Activated CD4-positive, alpha-beta T cell treated with anti-CD3 and anti-CD28 coated beads, Interleukin-2, amount 10 ng/mL, durations not matched to agents 24 days and 14 days (primary cell): ENCODE measurements around the gene ANKRD1. TPM values are rescaled to one million over a fixed set of nuclear protein-coding genes. Genes with fewer than 3 reads are reported as not detected.
"Not testable (repeated sequence)": the region's sequence is repeated elsewhere in the genome, so short reads cannot be mapped to it uniquely, and the experiment has no call there.

Experiments
- DNase-seq: peaks from one replicate; pipeline ENCODE4 v3.0.0; 2022
- H3K27ac Mint-ChIP-seq: one replicate; pipeline ENCODE4 v1.8.0; 2022; ENCODE audit warnings: mild to moderate bottlenecking, mixed read lengths
- H3K27me3 Mint-ChIP-seq: one replicate; pipeline ENCODE4 v1.8.0; 2022; ENCODE audit warnings: mixed read lengths
- H3K36me3 Mint-ChIP-seq: one replicate; pipeline ENCODE4 v1.8.0; 2022; ENCODE audit warnings: low read depth, mild to moderate bottlenecking, mixed read lengths
- H3K4me1 Mint-ChIP-seq: one replicate; pipeline ENCODE4 v1.8.0; 2021; ENCODE audit warnings: mixed read lengths
- H3K4me3 Mint-ChIP-seq: one replicate; pipeline ENCODE4 v1.8.0; 2022; ENCODE audit warnings: mild to moderate bottlenecking, moderate library complexity, mixed read lengths
- H3K9me3 Mint-ChIP-seq: one replicate; pipeline ENCODE4 v1.8.0; 2021; ENCODE audit warnings: mixed read lengths
- intact Hi-C: fragments of 100-400 bp; cut with micrococcal nuclease; formaldehyde crosslinking; loops from one replicate; pipeline ENCODE4 v1.15.1; 2023
- total RNA-seq: library from RNA; stranded (reverse); gene quantifications from 2 replicates; pipeline ENCODE4 v1.2.3, GENCODE V29; 2022

ANKRD1 gene
- total RNA-seq, 1 donor from 2014 or later, result not detected

DNA sequence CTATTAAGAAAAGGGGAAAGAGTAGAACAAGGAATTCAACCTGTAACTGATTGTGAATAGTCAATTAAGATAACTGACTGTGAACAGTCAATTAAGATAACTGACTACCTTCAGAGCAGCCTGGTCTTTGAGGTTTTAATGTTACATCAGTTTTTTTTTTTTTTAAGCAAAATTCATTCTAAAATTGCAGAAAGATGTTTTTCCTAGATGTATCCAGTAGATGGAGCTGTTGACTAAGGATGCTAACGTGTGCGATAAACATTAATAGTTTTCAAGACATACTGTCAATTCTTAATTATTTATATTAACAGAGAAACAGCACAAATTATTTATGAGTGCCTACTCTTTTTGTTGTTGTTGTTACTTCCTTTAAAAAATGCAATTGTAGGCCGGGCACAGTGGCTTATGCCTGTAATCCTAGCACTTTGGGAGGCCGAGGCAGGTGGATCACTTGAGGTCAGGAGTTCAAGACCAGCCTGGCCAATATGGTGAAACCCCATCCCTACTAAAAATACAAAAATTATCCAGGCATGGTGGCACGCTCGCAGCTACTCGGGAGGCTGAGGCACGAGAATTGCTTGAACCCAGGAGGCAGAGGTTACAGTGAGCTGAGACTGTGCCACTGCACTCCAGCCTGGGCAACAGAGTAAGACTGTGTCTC is 40.7 kb downstream of the ANKRD1 start:
- H3K27me3 Mint-ChIP-seq, H3K9me3 Mint-ChIP-seq, intact Hi-C loops, DNase-seq, H3K4me3 Mint-ChIP-seq, H3K4me1 Mint-ChIP-seq, H3K27ac Mint-ChIP-seq: not testable (repeated sequence)
- H3K36me3 Mint-ChIP-seq, result peaks cover 33% of the 10 kb centered on the region

DNA sequence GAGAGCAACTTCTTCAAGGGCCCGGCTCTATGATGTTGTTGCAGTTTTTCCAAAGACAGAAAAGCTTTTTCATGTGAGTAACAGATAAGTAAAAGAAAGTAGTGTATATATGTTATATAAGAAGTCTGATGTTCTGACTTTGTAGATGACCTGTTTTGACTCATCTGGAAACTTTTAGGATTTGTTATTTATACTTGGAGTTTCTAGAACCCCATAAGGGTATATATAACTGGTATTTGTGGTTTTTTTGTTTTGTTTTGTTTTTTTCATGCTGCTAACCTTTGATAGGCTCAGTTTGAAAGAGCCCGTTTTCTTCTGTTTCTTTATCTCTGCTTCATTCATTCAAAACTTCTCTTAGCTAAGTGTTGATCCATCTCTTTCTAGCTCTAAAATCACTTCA is 41.8 kb downstream of the ANKRD1 start:
- Mint-ChIP-seq H3K4me3 (no peak overlapping the region), H3K36me3 (peaks cover 34% of the 10 kb centered on the region), H3K9me3 (no peaks in the 10 kb centered on the region), H3K27ac (no peak overlapping the region), H3K27me3 (no peaks in the 10 kb centered on the region), H3K4me1 (peaks cover 9% of the 10 kb centered on the region)
- intact Hi-C loops, result loop anchor here (2.0 to 10.0 kb wide), 2 partner anchors 286 to 372 kb away; no protein-coding TSS in a partner anchor
- DNase-seq, result no peak

DNA sequence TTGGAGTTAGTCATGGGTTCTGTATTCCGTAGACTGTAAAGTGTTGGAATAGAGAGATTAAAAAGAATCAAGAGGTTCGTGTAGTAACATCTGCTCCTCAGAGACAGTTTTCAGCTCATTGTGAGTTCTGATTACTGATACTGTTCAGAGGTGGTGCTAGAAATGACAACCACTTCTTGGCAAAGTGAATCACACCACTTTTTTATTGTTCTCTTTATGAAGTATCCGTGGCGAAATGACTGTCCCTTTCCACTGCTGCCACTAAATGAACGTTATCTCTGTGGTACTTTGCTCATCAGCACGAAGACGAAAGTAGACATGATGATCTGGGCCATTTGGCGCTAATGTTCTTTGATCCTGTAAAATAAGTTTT is 48.3 kb downstream of the ANKRD1 start:
- Mint-ChIP-seq H3K27ac (peak overlapping the region; percentile 96), H3K27me3 (peaks cover 19% of the 10 kb centered on the region), H3K4me1 (peaks cover 35% of the 10 kb centered on the region), H3K9me3 (no peaks in the 10 kb centered on the region), H3K4me3 (peak overlapping the region; percentile 97), H3K36me3 (peaks cover 18% of the 10 kb centered on the region)
- no peak for DNase-seq
- intact Hi-C loops, result loop anchor here (1.0 to 10.0 kb wide), 5 partner anchors 34 to 1230 kb away; no protein-coding TSS in a partner anchor

DNA sequence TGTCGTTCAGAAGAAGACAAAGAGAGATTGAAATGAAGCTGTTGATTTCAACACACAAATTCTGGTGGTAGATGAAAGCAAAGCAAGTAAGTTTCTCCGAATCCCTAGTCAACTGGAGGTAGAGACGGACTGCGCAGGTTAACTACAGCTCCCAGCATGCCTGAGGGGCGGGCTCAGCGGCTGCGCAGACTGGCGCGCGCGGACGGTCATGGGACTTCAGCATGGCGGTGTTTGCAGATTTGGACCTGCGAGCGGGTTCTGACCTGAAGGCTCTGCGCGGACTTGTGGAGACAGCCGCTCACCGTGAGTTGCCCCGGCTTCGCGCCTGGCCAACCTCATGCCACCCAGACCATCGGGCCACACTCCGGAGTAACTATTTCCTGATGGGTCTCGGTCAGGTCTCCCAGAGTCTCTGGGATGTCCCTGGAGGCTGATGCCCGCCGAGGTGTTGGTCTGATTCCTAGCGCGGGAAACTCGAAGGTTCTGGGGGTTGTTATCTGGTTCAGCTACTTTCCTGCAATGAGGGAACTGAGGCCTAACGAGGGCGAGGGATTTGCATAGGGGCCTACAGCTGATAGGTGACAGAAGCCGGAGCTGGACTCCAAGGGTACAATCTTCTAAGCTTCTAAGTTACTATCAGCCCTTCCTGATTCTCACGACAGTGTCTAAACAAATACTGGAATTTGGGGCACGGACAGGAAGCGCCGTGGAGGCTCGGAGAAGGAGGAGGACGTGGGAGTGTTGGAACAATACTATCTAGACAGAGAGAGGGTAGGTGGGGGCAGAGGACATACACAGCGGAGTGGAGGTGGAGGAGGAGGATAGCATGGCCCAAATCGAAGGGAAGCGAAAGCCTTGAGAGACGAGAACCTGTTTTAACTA is 48.9 kb downstream of the ANKRD1 start, which contains the start of gene RPP30:
Gene RPP30, plus strand, starts transcription at position 209 of the 882 bp plus-strand sequence. Its CDS starts 13 bp downstream, at position 222.
- DNase-seq, result peak; percentile 96
- intact Hi-C loops, result loop anchor here (1.0 to 10.0 kb wide), 9 partner anchors 14 to 1230 kb away; partner anchors contain the start of genes HTR7 and KIF20B
- H3K36me3 Mint-ChIP-seq, result peaks cover 12% of the 10 kb centered on the region
- H3K27ac Mint-ChIP-seq, result peak within 1 kb of the TSS; percentile 96
- no peaks in the 10 kb centered on the region for H3K9me3 Mint-ChIP-seq
- peak within 1 kb of the TSS; percentile 97 for H3K4me3 Mint-ChIP-seq
- peaks cover 32% of the 10 kb centered on the region for H3K4me1 Mint-ChIP-seq
- peaks cover 25% of the 10 kb centered on the region for H3K27me3 Mint-ChIP-seq

DNA sequence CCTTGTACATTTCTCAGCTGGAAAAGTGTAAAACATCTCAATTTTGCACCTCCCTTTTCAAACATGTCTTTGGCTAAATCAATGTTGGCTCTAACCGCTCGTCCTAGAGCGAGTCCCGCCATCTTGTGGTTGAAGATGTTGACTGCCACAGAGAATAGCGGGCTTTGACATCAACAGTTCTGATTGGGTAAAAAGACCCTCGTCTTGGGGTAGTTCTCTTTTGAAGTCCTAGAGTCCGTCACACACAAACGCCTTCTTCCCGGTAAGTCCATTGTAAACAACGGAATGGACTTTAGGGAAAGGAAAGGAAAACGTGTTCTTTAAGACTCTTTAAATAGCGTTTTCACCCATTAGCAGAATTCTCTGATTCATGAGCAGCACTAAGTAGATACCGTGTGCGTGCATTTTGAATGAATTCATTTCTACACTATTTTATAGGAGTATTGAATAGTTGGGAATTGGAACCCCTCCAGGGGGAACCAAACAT is 49.6 kb downstream of the ANKRD1 start:
- intact Hi-C loops, result loop anchor here (1.0 to 10.0 kb wide), 6 partner anchors 13 to 1229 kb away; partner anchors contain the start of genes HTR7 and KIF20B

DNA sequence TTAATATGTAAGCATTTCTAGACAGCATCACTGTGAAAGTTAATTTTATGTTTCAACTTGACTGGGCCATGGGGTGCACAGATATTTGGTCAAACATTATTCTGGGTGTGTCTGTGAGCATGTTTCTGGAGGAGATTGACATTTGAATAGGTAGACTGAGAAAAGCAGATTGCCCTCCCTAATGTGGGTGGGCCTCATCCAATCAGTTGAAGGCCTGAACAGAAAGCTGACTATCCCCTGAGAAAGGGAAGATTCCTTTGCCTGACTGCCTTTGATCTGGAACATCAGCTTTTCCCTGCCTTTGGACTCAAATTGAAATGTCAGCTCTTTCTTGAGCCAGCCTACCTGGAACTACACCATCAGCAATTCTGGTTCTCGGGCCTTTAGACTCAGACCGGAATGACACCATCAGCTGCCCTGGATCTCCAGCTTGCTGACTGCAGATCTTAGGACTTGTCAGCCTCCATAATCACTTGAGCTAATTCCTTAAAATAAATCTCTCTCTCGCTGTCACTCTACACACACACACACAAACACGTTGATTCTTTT is 54.8 kb downstream of the ANKRD1 start:
- H3K27me3 Mint-ChIP-seq, result peaks cover 66% of the 10 kb centered on the region

More for the DNA sequence above, 49.6 kb downstream of the ANKRD1 start:
- Mint-ChIP-seq H3K4me1 (peaks cover 32% of the 10 kb centered on the region), H3K27ac (peak overlapping the region; percentile 96), H3K4me3 (peak overlapping the region; percentile 97), H3K9me3 (no peaks in the 10 kb centered on the region), H3K27me3 (peaks cover 32% of the 10 kb centered on the region), H3K36me3 (peaks cover 8% of the 10 kb centered on the region)
- peak; percentile 83 for DNase-seq

DNA sequence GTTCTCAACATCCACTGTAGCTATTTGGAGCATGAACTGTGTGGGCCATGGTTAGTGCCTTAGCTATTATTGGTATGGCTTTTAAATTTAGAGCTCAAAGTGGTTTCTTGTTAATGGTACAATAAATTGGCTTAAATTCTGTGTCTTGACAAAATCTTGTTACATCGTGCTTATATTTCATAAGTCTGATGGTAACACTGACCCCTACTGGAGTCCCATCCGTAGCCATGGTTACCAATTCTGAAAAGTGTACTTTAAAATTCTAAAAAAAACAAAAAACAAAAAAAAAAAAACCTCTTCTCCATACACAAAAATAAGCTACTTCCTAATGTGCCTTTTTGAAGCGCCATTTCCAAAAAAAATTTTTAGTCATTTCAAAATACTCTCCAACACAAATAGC is 55.5 kb downstream of the ANKRD1 start:
- H3K4me1 Mint-ChIP-seq, result no peaks in the 10 kb centered on the region
- H3K9me3 Mint-ChIP-seq, result no peaks in the 10 kb centered on the region
- H3K4me3 Mint-ChIP-seq, result no peak overlapping the region
- no peaks in the 10 kb centered on the region for H3K36me3 Mint-ChIP-seq
- H3K27ac Mint-ChIP-seq, result no peak overlapping the region
- intact Hi-C loops, result loop anchor here (10.0 kb wide), 1 partner anchor 911 kb away; no protein-coding TSS in a partner anchor
- peaks cover 70% of the 10 kb centered on the region for H3K27me3 Mint-ChIP-seq
- DNase-seq, result no peak

More for the DNA sequence above, 54.8 kb downstream of the ANKRD1 start:
- intact Hi-C loops, result loop anchor here (10.0 kb wide), 1 partner anchor 911 kb away; no protein-coding TSS in a partner anchor
- Mint-ChIP-seq H3K4me1 (peaks cover 5% of the 10 kb centered on the region), H3K27ac (no peak overlapping the region), H3K4me3 (no peak overlapping the region), H3K9me3 (no peaks in the 10 kb centered on the region), H3K36me3 (no peaks in the 10 kb centered on the region)
- no peak for DNase-seq

DNA sequence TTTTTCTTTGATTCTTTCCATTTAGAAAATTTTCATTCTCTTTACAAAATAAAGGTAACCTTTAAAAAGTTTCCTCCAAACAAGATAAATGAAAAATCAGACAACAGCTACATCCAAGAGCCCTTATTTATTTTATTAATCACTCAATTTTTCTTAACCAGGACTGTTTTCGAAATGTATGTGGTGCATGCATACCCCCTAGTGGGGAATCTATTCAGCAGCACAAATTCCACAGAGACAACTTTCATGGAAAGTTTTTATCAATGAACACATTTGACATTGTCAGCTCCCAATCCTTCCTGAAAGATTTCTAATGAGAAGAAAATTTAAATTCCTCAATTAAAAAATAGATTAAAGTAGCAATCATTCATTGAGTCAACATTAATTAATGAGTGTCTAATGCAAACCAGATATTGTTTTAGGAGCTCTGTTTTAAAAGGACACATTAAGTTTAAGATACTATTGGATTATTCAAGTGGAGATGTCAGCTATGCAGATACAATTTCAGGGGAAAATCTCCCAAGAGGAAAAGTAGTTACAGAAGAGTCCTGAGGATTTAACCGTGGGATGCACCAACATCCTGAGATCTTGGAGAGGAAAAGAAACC is 57.9 kb downstream of the ANKRD1 start:
- Mint-ChIP-seq H3K36me3 (no peaks in the 10 kb centered on the region), H3K9me3 (no peaks in the 10 kb centered on the region), H3K27me3 (peaks cover 75% of the 10 kb centered on the region), H3K27ac (no peak overlapping the region), H3K4me3 (no peak overlapping the region), H3K4me1 (no peaks in the 10 kb centered on the region)
- intact Hi-C loops, result loop anchor here (1.0 to 10.0 kb wide), 2 partner anchors 112 to 908 kb away; no protein-coding TSS in a partner anchor
- no peak for DNase-seq

Other genes starting within 250 kb of the ANKRD1 start
- gene HTR7, start 63.0 kb downstream of the ANKRD1 start, total RNA-seq, result not detected in 2 replicates
- gene RPP30, start 49.1 kb downstream of the ANKRD1 start, total RNA-seq, result 86.4 and 86.9 TPM in 2 replicates